NB4 (cell line): ENCODE results near the gene YPEL2.

Source experiments
- CTCF ChIP-seq: IDR thresholded peaks from one replicate; pipeline ENCODE4 v1.5.1; 2012; ENCODE audit warnings: low read depth, low read length
- MAX ChIP-seq: IDR thresholded peaks from 2 replicates; pipeline ENCODE4 v1.6.1; 2011; ENCODE audit warnings: low read depth, low read length
- MYC ChIP-seq: IDR thresholded peaks from 2 replicates; pipeline ENCODE4 v1.6.1; 2011; ENCODE audit warnings: low read depth, low read length
- POLR2A ChIP-seq: IDR thresholded peaks from 2 replicates; pipeline ENCODE4 v1.6.1; 2011; ENCODE audit warnings: mild to moderate bottlenecking; ENCODE audit not compliant: insufficient read length; ENCODE audit errors: extremely low read depth

GRCh38 chr17:59402760-59403159 is 71.3 kb downstream of the YPEL2 start:
- no peak for TF ChIP-seq CTCF
- TF ChIP-seq POLR2A: no peak
- TF ChIP-seq MAX: no peak
- no peak for TF ChIP-seq MYC
